GM19395 (cell line): Measurements from ENCODE around the gene PARD3.
"Not testable (repeated sequence)": the region's sequence is repeated elsewhere in the genome, so short reads cannot be mapped to it uniquely, and the experiment has no call there.

Source experiments
- ATAC-seq: cut with Tn5 transposase; IDR thresholded peaks from one replicate; pipeline ENCODE4 v1.9.1; 2021; ENCODE audit warnings: mild to moderate bottlenecking, moderate library complexity; ENCODE audit not compliant: unreplicated experiment

PARD3 gene

DNA sequence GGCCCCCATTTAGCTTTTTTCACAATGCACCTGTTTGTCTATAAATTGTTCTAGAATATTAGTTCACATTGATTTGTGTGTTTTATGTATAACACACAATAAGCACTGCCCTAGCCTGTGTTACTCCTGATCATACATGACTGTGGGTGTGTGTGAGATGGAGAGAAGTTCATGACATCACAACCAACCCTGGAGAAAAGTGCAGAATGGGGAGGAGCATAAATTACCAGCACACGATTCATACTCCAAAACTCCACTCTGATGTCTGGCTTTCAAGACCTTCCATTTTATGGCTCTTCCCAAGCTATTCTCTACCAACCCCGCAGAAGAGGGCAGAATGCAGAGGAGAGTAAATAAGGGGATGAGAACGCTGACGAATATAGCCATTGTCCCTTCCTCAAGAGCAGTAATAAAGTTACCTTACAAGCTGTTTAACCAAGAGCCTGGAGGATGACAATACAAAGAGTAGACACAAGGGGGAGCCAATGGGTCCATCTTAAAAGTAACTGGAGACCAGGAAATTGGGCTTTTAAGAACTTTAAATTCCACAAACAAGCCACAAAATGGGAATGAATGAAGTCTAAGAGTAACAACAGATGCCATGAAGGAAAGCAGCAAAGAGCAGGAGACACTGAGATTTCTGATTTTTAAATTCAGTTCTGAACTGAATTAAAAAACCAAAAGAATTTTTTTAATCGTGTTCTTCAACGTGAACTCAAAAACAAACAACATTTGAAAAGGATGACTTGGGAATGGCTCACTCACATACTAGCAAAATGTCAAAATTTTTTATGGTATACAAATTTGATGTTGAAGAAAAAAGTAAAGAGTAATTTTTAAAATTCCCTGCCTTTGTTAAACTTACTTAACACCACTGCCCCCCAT lies 159.6 kb downstream of the PARD3 start:
- no peak for ATAC-seq

- ATAC-seq: no peak
These were observed 160.9 kb downstream of the PARD3 start for GRCh38 chr10:34654211-34654610.

GRCh38 chr10:34653530-34653929 lies 161.6 kb downstream of the PARD3 start:
- no peak for ATAC-seq

- ATAC-seq: no peak
These were observed 163.5 kb downstream of the PARD3 start for GRCh38 chr10:34651416-34652195.

GRCh38 chr10:34650156-34650555 lies 164.9 kb downstream of the PARD3 start:
- no peak for ATAC-seq

DNA sequence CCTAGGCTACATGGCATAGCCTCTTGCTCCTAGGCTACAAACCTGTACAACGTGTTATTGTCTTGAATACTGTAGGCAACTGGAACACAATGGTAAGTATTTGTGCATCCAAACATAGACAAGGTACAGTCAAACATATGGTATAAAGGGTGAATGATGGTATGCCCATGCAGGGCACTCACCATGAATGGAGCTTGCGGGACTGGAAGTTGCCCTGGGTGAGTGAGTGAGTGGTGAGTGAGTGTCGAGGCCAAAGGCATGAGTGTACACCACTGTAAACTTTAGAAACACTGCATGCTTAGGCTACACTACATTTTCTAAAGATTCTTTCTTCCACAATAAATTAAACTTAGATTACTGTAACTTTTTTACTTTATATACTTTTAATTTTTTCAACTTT lies 165.7 kb downstream of the PARD3 start:
- no peak for ATAC-seq

DNA sequence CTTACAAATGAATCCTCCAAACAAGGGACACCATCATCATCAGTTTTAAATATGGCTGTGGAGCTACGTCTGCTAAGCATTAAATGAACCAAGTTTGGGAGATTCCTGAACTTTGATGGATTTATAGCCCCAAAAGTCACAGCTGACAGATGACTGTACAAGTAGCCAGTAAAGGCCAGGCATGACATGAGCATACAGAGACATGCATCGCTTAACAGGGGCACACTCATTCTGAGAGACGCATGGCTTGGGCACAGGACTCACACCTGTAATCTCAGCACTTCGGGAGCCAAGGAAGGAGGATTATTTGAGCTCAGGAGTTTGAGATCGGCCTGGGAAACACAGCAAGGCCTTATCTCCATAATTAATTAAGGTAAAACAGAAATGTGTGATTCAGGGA lies 166.2 kb downstream of the PARD3 start:
- ATAC-seq: no peak

- no peak for ATAC-seq
These were observed 166.9 kb downstream of the PARD3 start for GRCh38 chr10:34647875-34648865.

DNA sequence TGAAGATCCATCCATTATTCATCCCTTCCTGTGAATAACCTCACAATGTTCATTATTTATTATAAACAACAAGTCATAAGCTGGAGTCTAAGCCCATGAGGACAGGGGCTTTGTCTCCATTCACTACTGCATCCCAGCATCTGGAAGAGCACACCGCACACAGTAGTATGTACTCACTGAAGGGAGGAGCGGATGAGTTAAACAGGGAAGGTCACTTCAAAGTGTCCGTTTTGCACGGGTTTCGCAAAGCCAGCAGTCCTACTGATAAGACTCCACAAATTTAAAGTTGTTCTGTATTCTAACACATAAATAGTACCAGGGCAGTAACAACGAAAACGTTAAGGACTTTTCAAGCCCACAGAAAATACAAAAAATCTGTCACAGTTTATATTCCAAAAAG lies 167.9 kb downstream of the PARD3 start:
- ATAC-seq: no peak

- ATAC-seq: no peak
These were observed 168.8 kb downstream of the PARD3 start for GRCh38 chr10:34646331-34646730.

DNA sequence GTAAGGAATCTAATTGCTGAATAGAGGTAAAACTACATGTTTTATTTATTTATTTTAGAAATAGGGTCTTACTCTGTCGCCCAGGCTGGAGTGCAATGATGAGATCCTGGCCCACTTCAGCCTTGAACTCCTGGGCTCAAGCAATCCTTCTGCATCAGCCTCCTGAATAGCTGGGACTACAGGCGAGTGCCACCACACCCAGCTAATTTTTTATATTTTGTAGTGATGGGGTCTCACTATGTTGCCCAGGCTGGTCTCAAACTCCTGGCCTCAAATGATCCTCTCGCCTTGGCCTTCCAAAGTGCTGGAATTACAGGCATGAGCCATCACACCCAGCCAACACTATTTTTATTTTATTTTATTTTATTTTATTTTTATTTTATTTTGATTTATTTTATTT lies 170.3 kb downstream of the PARD3 start:
- ATAC-seq: not testable (repeated sequence)

DNA sequence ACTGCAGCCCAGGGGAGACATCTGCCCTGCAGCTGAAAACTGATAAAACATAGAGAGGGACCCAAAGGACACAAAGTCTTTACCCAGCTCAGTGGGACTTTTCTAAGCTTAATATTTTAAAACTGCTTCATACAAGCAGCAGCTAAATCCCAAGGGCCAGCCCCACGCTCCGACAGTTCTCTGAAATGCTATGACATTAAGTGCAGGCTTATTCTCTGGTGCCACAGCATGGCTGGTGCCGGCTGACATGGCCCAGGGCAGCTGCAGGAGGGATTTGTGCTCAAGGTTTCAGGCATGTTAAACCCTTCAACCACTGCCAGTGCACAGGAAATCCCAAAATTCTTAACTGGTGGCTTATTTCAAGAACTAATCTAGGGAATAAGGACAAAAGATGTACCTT lies 170.9 kb downstream of the PARD3 start:
- ATAC-seq: no peak

DNA sequence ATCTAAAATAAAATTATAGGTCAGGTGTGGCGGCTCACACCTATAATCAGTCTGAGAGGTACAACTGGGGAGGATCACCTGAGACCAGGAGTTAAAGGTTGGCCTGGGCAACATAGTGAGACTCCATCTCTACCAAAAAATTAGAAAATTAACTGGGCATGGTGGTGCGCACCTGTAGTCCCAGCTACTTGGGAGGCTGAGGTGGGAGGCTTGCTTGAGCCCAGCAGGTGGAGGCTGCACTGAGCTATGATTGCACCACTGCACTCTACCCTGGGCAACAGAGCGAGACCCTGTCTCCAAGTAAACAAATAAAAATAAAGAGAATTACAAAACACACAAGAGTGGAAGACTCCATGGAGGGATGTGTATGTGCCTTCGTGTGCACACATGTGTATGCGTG lies 171.5 kb downstream of the PARD3 start:
- ATAC-seq: no peak

DNA sequence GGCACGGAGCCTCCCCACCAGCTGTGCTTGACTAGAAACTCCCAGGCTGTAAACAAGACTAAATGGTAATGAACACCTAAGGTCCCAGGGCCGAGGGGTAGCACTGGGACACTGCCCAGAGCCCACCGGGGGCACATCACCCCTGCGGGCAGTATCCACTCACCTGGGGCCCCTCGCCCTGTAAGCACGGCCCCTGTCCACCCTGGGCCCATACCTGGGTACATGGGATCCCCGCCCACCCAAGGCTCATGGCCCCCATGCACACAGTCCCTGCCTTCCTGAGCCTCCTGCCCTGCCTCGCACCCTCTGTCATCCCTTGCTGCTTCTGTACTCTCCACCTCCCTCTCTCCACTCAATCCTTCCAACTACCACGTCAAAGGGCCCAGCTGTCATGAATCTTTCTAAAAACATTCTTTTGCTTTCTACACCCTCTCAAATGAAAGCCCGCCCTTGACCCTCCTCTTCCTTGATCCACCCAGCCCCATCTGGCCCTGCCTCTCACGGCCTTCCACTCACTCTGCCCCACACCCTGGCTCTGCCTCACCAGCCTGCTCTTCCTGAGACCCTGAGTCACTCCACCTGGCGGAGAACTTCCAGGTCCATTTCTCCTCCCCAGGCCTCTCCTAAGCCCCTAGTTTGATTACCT lies 173.1 kb downstream of the PARD3 start:
- ATAC-seq: no peak

DNA sequence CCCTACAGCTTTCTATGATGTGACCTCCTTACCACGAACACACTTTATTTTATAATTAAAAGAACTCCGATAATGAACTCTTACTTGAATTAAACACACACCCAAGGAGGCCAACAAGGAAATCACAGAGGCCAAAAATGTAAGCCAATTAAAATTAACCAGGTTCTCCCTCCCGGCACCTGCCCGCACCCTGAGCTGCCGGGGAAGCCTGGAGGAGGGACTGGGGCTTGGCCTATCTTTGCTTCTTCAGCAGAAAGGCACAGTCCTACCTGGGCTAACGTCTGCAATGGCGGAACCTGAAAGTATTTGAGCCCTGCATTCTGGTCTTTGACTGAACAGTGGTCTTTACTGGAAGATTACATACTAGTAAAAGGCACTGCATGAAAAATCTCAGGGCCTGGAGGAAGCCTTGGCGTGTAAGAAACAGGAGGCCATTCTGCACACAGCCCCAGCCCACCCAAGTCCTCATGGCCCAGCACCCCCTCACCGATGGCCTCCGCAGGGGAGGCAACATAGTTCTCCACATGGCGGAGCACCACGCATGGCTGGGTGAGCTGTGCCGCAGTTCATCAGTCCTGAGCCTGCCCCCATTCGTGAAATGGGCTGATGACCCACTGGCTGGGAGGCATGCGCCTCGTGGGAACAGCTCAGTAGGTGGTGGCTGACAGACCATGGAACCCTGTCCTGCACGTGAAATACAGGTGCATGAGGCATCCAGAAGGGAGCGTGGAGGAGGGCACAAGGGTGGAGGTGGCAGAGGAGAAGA lies 173.8 kb downstream of the PARD3 start:
- no peak for ATAC-seq

DNA sequence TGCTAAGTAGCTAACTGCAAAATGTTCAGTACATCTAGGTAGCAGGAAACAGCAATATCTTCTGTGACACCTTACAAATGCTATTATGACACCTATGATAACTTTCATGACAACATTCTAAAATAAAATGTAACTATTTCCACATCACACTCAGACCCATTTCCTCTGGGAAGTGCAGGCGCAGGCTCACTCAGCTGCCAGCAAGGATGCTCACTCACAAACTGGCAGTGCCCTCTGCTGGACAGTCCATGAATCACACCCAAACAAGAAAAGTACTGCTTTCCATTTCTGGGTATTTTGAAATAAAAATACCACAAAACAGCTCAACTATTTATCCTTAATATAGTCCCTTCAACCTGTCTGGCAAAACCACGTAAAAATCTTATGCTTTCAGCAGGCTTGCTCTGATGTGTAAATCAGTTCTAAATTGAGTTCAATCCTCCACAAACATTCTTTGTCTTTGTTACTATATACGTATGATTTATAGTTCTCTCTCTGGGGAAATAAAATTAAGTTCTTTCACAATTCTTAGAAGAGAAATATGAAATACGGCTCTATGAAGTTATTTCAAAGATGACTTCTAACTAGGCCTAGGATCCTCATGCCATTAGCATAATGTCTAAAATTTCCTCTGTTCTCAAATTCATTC lies 176.6 kb downstream of the PARD3 start:
- no peak for ATAC-seq

DNA sequence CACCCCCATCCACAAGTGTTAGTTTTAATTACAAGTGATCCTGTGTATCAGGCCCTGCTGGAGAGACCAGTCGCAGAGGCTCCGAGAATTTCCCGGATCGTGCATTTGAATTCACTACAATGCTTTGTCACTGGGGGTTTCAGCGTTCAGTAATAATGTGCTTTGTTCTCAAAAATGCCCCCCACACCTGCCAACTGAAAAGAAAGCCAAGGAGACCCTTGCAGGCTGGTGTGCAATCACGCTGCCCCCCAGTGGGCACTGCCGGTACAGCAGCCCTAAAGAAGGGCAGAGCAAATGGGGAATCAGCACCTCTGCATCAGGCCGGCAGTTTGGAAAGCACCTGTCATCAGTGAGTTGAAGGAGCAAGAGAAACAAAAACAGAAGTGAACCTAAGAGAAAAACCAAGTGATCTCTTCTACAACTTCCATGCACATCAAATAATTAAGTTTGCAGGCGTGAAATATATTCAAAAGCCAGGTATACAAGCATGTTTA lies 177.6 kb downstream of the PARD3 start:
- ATAC-seq: peak; percentile 86

DNA sequence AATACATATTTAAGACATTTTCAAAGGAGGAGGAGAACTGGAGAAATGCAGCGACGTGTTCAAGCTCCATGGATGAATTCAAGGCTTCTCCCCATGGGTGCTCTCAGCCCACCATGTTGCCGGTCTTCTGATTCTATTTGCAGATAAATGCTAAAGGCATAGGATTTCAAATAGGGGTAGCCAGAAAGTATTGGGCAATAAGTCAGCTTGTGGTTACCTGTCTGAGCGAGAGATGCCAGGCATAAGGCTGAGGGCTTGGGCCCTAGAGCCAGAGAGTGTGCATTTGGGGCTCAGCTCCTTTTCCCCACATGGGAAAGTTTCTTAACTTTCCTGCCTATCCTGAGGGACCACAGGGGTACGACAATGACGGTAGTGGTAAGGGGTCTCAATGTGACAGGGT lies 180.0 kb downstream of the PARD3 start:
- no peak for ATAC-seq

DNA sequence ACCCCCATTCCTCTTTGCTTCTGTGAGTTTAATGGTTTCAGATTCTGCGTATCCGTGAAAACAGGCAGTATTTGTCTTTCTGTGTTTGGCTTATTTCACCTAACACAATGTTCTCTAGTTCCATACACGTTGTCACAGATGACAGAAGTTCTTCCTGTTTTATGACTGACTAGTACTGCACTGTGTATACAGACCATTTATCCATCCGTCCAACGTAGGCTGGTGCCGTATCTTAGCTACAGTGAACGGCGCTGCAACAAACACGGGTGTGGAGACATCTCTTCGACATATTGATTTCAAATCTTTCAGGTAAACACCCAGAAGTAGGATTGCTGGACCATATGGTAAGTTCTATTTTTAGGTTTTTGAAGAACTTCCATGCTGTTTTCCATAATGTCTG lies 181.7 kb downstream of the PARD3 start:
- ATAC-seq: no peak
